Kidney epithelial cell (primary cell): ENCODE results near the gene MSLN. TPM values are rescaled to one million over a fixed set of nuclear protein-coding genes. Genes with fewer than 3 reads are reported as not detected.
"Not testable (repeated sequence)": the region's sequence is repeated elsewhere in the genome, so short reads cannot be mapped to it uniquely, and the experiment has no call there.

ENCODE experiments used
- DNase-seq: peaks from one replicate; pipeline ENCODE4 v3.0.0-alpha.2; 2010; ENCODE audit warnings: low read depth
- H3K27me3 ChIP-seq: 2 replicates; pipeline ENCODE4 v1.6.0; 2011; ENCODE audit warnings: low read length; ENCODE audit not compliant: control insufficient read depth, insufficient read depth
- H3K36me3 ChIP-seq: 2 replicates; pipeline ENCODE4 v1.5.1; 2011; ENCODE audit warnings: low read length; ENCODE audit not compliant: control insufficient read depth, insufficient read depth
- H3K4me3 ChIP-seq: 2 replicates; pipeline ENCODE4 v1.5.1; 2011; ENCODE audit warnings: low read depth, mild to moderate bottlenecking, control low read depth, low read length
- CTCF ChIP-seq: IDR thresholded peaks from 2 replicates; pipeline ENCODE4 v1.5.1; 2011; ENCODE audit warnings: mild to moderate bottlenecking, moderate library complexity, low read length, control low read depth, inconsistent platforms; ENCODE audit not compliant: insufficient read depth, poor library complexity, severe bottlenecking
- total RNA-seq: library from RNA; depleted of rRNA; stranded (reverse); fragments of >200 nt; gene quantifications from 2 replicates; pipeline ENCODE4 v1.2.3, GENCODE V29; 2015

Gene MSLN
- 8.6 and 14.2 TPM in 2 replicates for total RNA-seq

- Histone ChIP-seq H3K36me3 (no peaks in the 10 kb centered on the region), H3K4me3 (no peak within 1 kb of the TSS), H3K27me3 (no peaks in the 10 kb centered on the region)
- no peak for TF ChIP-seq CTCF
- DNase-seq = no peak
These were observed at the start of gene MSLN for GRCh38 chr16:760545-761343. MSLN (plus strand) TSS chr16:760734; CDS start chr16:762681, 1,947 bp downstream.

- no peaks in the 10 kb centered on the region for H3K36me3 ChIP-seq
- H3K27me3 ChIP-seq = peaks cover 53% of the 10 kb centered on the region
- TF ChIP-seq CTCF = no peak
- no peak overlapping the region for H3K4me3 ChIP-seq
- no peak for DNase-seq
These were observed 49.5 kb upstream of the MSLN start for GRCh38 chr16:711084-711483.

GRCh38 chr16:711548-712320, 48.8 kb upstream of the MSLN start:
- Histone ChIP-seq H3K27me3 (peaks cover 47% of the 10 kb centered on the region), H3K4me3 (no peak overlapping the region), H3K36me3 (no peaks in the 10 kb centered on the region)
- DNase-seq = no peak
- TF ChIP-seq CTCF = peak; percentile 88

- peak; percentile 53 for TF ChIP-seq CTCF
- peak; percentile 94 for DNase-seq
- H3K36me3 ChIP-seq, H3K4me3 ChIP-seq: not testable (repeated sequence)
- peaks cover 36% of the 10 kb centered on the region for H3K27me3 ChIP-seq
These were observed 47.7 kb upstream of the MSLN start for GRCh38 chr16:712740-713250.

- no peak for TF ChIP-seq CTCF
- DNase-seq = no peak
- H3K36me3 ChIP-seq = no peaks in the 10 kb centered on the region
- H3K4me3 ChIP-seq = no peak overlapping the region
- H3K27me3 ChIP-seq = peaks cover 24% of the 10 kb centered on the region
These were observed 46.5 kb upstream of the MSLN start for GRCh38 chr16:714079-714478.
